LNCaP clone FGC (cell line): Measurements from ENCODE around the gene FOXP2.

Experiments
- DNase-seq: peaks from one replicate; pipeline ENCODE4 v3.0.0-alpha.2; 2011; ENCODE audit warnings: low read depth
- H3K4me3 ChIP-seq: 2 replicates; pipeline ENCODE4 v1.5.1; 2011; ENCODE audit warnings: mild to moderate bottlenecking, low read depth, low read length, control low read depth
- CTCF ChIP-seq: IDR thresholded peaks from 2 replicates; pipeline ENCODE4 v1.5.1; 2012; ENCODE audit warnings: mild to moderate bottlenecking; ENCODE audit not compliant: control insufficient read depth, insufficient read depth; ENCODE audit errors: extremely low read depth

FOXP2 gene

GRCh38 chr7:114740095-114740494 lies 325.5 kb downstream of the FOXP2 start:
- no peak overlapping the region for H3K4me3 ChIP-seq
- no peak for TF ChIP-seq CTCF
- no peak for DNase-seq

GRCh38 chr7:114740941-114741340 lies 326.3 kb downstream of the FOXP2 start:
- DNase-seq = no peak
- no peak for TF ChIP-seq CTCF

GRCh38 chr7:114741911-114742310 lies 327.3 kb downstream of the FOXP2 start:
- DNase-seq = no peak
- H3K4me3 ChIP-seq = no peak overlapping the region
- TF ChIP-seq CTCF = no peak

More at GRCh38 chr7:114740941-114741340, 326.3 kb downstream of the FOXP2 start:
- H3K4me3 ChIP-seq = no peak overlapping the region
